ENCODE measurements around the gene DUSP3.

Gene DUSP3

DNA sequence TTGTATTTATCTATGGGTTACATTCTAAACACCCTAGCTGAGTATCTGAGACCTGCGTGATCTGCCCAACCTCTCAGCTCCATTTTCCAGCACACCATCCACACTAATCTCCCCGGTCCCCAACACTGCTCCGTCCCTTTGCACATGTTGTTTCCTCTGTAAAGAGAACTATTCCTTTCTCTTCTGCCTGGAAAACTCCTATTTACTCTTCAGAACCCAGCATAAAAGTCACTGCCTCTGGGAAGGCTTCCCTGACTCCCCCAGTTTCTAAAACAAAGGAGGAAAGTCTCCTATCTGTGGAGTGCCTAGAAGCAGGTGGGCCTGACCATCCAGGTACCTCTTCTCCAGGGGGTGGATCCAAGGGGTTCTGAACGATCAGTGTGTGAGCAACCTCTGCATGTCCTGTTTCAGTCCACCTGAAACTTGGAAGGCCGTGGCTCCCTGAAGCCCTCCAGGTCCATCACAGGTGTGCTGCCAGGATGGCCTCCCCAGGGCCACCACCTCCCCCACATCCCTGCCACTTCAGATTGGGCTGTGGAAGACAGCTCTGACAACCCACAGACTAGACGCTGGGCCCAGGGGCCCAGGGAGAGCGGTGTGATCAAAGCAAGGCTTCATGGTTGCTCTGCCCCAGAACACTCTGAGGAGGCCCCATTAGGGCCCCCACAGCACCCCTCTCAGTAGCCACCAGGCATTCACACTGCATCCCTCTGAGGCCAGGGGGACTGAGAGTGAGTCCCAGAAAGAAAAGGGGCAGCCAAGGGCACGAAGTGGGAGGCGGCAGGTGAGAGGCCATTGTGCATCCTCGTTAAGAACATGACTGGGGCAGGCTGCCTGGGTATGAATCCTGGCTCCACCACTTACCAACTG lies 33.9 kb upstream of the DUSP3 start:
- no peak overlapping the region for H3K27ac ChIP-seq
- TF ChIP-seq, protein P1, sequence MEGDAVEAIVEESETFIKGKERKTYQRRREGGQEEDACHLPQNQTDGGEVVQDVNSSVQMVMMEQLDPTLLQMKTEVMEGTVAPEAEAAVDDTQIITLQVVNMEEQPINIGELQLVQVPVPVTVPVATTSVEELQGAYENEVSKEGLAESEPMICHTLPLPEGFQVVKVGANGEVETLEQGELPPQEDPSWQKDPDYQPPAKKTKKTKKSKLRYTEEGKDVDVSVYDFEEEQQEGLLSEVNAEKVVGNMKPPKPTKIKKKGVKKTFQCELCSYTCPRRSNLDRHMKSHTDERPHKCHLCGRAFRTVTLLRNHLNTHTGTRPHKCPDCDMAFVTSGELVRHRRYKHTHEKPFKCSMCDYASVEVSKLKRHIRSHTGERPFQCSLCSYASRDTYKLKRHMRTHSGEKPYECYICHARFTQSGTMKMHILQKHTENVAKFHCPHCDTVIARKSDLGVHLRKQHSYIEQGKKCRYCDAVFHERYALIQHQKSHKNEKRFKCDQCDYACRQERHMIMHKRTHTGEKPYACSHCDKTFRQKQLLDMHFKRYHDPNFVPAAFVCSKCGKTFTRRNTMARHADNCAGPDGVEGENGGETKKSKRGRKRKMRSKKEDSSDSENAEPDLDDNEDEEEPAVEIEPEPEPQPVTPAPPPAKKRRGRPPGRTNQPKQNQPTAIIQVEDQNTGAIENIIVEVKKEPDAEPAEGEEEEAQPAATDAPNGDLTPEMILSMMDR (IDR thresholded peaks at IDR 0.05) = no peak

DNA sequence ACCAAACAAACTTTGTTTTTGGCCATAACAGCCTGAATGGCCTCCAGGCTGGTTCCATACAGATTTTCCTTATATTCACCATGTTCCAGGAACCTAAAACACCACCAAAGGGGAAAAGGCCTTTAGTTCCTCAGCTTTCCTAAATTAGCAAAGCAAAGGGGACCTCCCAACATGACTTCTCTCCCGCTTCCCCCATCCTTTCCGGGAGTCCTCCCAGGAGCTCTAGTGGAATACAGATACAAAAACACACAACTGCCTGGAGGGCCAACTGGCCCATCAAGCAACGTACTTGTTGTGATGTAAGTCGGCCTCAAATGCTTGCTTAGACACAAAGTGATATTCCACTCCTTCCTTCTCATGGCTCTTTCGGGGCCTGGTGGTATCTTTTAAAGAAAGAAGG lies 32.0 kb upstream of the DUSP3 start:
- TF ChIP-seq, protein P1 (IDR thresholded peaks at IDR 0.05) = no peak
- no peak for TF ChIP-seq ZFX (IDR thresholded peaks at IDR 0.05; ENCODE audit: borderline replicate concordance)
- no peak overlapping the region for H3K27ac ChIP-seq

DNA sequence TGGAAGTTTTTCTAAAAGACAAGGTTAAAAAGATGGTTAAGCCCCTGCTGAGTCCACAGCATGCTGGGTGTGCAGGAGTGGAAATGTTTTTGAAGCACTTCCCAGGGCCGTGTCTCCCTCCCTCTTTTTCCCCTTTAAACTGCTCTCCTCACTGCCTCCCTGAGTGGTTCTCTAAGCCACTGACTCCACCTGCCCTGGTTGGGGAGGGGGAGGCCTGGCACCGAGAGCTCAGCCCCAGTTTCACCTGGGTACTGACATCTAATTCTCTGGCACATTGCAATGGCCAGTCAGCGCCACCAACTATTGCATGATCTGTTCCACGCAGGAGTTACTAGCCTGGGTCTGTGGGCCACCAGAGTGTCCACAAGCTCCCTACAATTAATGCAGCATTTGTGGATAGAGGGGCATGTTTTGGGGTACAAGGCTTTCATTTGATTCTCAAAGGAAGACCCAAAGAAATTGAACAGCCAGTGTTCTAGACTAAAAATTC lies 31.5 kb upstream of the DUSP3 start:
- TF ChIP-seq, protein P1 (IDR thresholded peaks at IDR 0.05) = no peak
- TF ChIP-seq ZFX (IDR thresholded peaks at IDR 0.05; ENCODE audit: borderline replicate concordance) = no peak
- no peak overlapping the region for H3K27ac ChIP-seq

DNA sequence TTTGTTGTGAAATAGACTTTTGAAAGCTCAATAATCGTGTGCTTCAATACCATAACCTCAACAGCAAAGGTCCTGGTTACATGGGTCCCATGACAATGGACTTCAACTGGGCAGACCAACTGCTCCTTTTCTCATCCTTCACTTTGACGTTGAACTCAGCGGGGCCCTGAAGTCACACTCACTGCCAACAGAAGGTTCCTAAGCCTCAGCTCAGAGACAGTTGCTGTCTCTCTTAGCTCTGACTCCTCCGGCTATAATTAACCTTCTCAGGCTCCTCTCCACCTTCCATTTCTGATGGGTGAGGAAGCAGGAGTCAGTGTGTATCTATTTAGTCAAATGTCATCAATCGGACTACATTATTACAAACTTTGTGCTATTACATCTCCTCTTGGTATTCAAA lies 30.3 kb upstream of the DUSP3 start:
- H3K27ac ChIP-seq = no peak overlapping the region
- TF ChIP-seq, protein P1 (IDR thresholded peaks at IDR 0.05) = no peak
- TF ChIP-seq ZFX (IDR thresholded peaks at IDR 0.05; ENCODE audit: borderline replicate concordance) = no peak

- no peak overlapping the region for H3K27ac ChIP-seq
- no peak for TF ChIP-seq ZFX (IDR thresholded peaks at IDR 0.05; ENCODE audit: borderline replicate concordance)
- TF ChIP-seq, protein P1 (IDR thresholded peaks at IDR 0.05) = no peak
These were observed 29.3 kb upstream of the DUSP3 start for GRCh38 chr17:43808076-43808475.

- TF ChIP-seq ZFX (IDR thresholded peaks at IDR 0.05; ENCODE audit: borderline replicate concordance) = no peak
- TF ChIP-seq, protein P1 (IDR thresholded peaks at IDR 0.05) = no peak
- H3K27ac ChIP-seq = no peak overlapping the region
These were observed 26.3 kb upstream of the DUSP3 start for GRCh38 chr17:43805117-43805516.

GRCh38 chr17:43803758-43804157 lies 25.0 kb upstream of the DUSP3 start:
- TF ChIP-seq, protein P1 (IDR thresholded peaks at IDR 0.05) = no peak
- no peak for TF ChIP-seq ZFX (IDR thresholded peaks at IDR 0.05; ENCODE audit: borderline replicate concordance)
- no peak overlapping the region for H3K27ac ChIP-seq

Measured in 22Rv1 (cell line).